NCI-H128 (cell line): ENCODE measurements around the gene ZSCAN5C.
"Not testable (repeated sequence)": the region's sequence is repeated elsewhere in the genome, so short reads cannot be mapped to it uniquely, and the experiment has no call there.

Experiments
- DNase-seq: peaks from one replicate; lab custom pipeline; 2025; ENCODE audit not compliant: unreplicated experiment; lab: John Stamatoyannopoulos, UW

ZSCAN5C gene

GRCh38 chr19:56201973-56202372 is at the start of gene ZSCAN5C:
Gene ZSCAN5C, plus strand, starts transcription at chr19:56202273. Its CDS starts 3,641 bp downstream, at chr19:56205914.
- DNase-seq, result no peak

- no peak for DNase-seq
These were observed 49.4 kb upstream of the ZSCAN5C start for GRCh38 chr19:56152644-56153043.

GRCh38 chr19:56153507-56153906 is 48.6 kb upstream of the ZSCAN5C start:
- DNase-seq, result no peak

GRCh38 chr19:56155124-56155687 is 46.9 kb upstream of the ZSCAN5C start:
- no peak for DNase-seq

GRCh38 chr19:56156768-56157167 is 45.3 kb upstream of the ZSCAN5C start:
- no peak for DNase-seq

- DNase-seq, result no peak
These were observed 43.8 kb upstream of the ZSCAN5C start for GRCh38 chr19:56158170-56158757.

- DNase-seq, result no peak
These were observed 43.0 kb upstream of the ZSCAN5C start for GRCh38 chr19:56159009-56159559.

GRCh38 chr19:56159622-56160271 is 42.3 kb upstream of the ZSCAN5C start:
- DNase-seq, result no peak

- no peak for DNase-seq
These were observed 40.5 kb upstream of the ZSCAN5C start for GRCh38 chr19:56161534-56161933.

GRCh38 chr19:56162258-56162657 is 39.8 kb upstream of the ZSCAN5C start:
- DNase-seq, result no peak

- DNase-seq, result no peak
These were observed 39.0 kb upstream of the ZSCAN5C start for GRCh38 chr19:56163097-56163496.

GRCh38 chr19:56167064-56167578 is 35.0 kb upstream of the ZSCAN5C start:
- DNase-seq, result no peak

GRCh38 chr19:56170261-56170660 is 31.8 kb upstream of the ZSCAN5C start:
- no peak for DNase-seq

GRCh38 chr19:56174086-56174485 is 28.0 kb upstream of the ZSCAN5C start:
- DNase-seq, result no peak

GRCh38 chr19:56174550-56174949 is 27.5 kb upstream of the ZSCAN5C start:
- DNase-seq, result no peak

- DNase-seq, result not testable (repeated sequence)
These were observed 26.2 kb upstream of the ZSCAN5C start, which contains the start of gene GALP for GRCh38 chr19:56175861-56176307. Gene GALP, plus strand, starts transcription at chr19:56176008. Its CDS starts 1,101 bp downstream, at chr19:56177109.

- not testable (repeated sequence) for DNase-seq
These were observed 25.8 kb upstream of the ZSCAN5C start for GRCh38 chr19:56176310-56176709.

- DNase-seq, result no peak
These were observed 25.2 kb upstream of the ZSCAN5C start for GRCh38 chr19:56176881-56177280.

- no peak for DNase-seq
These were observed 24.4 kb upstream of the ZSCAN5C start for GRCh38 chr19:56177564-56178243.

- no peak for DNase-seq
These were observed 12.3 kb upstream of the ZSCAN5C start for GRCh38 chr19:56189785-56190184.

GRCh38 chr19:56191115-56191514 is 11.0 kb upstream of the ZSCAN5C start:
- no peak for DNase-seq
